Head of caudate nucleus (tissue), 42 donors: ENCODE measurements around the gene RNF34.

Experiments used
- DNase-seq, 42 donors: peaks; one replicate each; pipeline versions ENCODE4 v3.0.0 to v3.0.0-alpha.2; 2020 to 2021; ENCODE audit warnings: mixed read lengths in 7 of 42
- intact Hi-C: fragments of 100-400 bp; cut with DNase I; formaldehyde crosslinking; loops from one replicate; pipeline ENCODE4 v1.15.0; 2022

RNF34 gene

GRCh38 chr12:121453629-121454028 lies 53.7 kb downstream of the RNF34 start:
- DNase-seq = peak in 6 of 42 donors; percentile 27 to 68 (median 40)
- intact Hi-C loops = no loop called here

GRCh38 chr12:121454921-121455320 lies 55.0 kb downstream of the RNF34 start:
- no peak for DNase-seq
- intact Hi-C loops = no loop called here

GRCh38 chr12:121455766-121456420 lies 56.0 kb downstream of the RNF34 start:
- DNase-seq = no peak
- intact Hi-C loops = no loop called here

- intact Hi-C loops = no loop called here
- no peak for DNase-seq
Measured at GRCh38 chr12:121456551-121456950, 56.6 kb downstream of the RNF34 start.

- peak in 2 of 42 donors; percentile 24 to 37 for DNase-seq
- intact Hi-C loops = no loop called here
Measured at GRCh38 chr12:121461048-121461447, 61.1 kb downstream of the RNF34 start.

- DNase-seq = no peak
- intact Hi-C loops = no loop called here
Measured at GRCh38 chr12:121464331-121464730, 64.4 kb downstream of the RNF34 start.

GRCh38 chr12:121465921-121466793 lies 66.2 kb downstream of the RNF34 start:
- peak in 6 of 42 donors; percentile 18 to 56 (median 38) for DNase-seq
- intact Hi-C loops = no loop called here

GRCh38 chr12:121466794-121467637 lies 67.1 kb downstream of the RNF34 start:
- peak; percentile 66 to 95 (median 89) for DNase-seq
- intact Hi-C loops = no loop called here

GRCh38 chr12:121467638-121468498 lies 68.0 kb downstream of the RNF34 start:
- intact Hi-C loops = no loop called here
- DNase-seq = peak in 10 of 42 donors; percentile 16 to 43 (median 35)

GRCh38 chr12:121468499-121468801 lies 68.5 kb downstream of the RNF34 start:
- DNase-seq = no peak
- intact Hi-C loops = no loop called here

GRCh38 chr12:121470751-121471150 lies 70.8 kb downstream of the RNF34 start:
- no peak for DNase-seq
- intact Hi-C loops = no loop called here

- intact Hi-C loops = no loop called here
Measured at GRCh38 chr12:121472150-121472905, 72.4 kb downstream of the RNF34 start.

More at GRCh38 chr12:121472150-121472905, 72.4 kb downstream of the RNF34 start:
- DNase-seq = no peak
